SJCRH30 (cell line): Measurements from ENCODE around the gene PRSS50. TPM values are rescaled to one million over a fixed set of nuclear protein-coding genes. Genes with fewer than 3 reads are reported as not detected.
"Not testable (repeated sequence)": the region's sequence is repeated elsewhere in the genome, so short reads cannot be mapped to it uniquely, and the experiment has no call there.

ENCODE experiments used
- DNase-seq, 2 experiments: peaks; one replicate each; pipeline ENCODE4 v3.0.0-alpha.2; 2015 to 2020
- H3K27ac ChIP-seq: fragments of 250-450 bp; sonication (Bioruptor Pico); 2 replicates; pipeline ENCODE4 v1.5.1; 2020; ENCODE audit warnings: mild to moderate bottlenecking, moderate library complexity
- H3K27me3 ChIP-seq: fragments of 250-450 bp; sonication (Bioruptor Pico); 2 replicates; pipeline ENCODE4 v1.5.1; 2020; ENCODE audit warnings: mild to moderate bottlenecking, moderate library complexity
- H3K36me3 ChIP-seq: fragments of 250-450 bp; sonication (Bioruptor Pico); 2 replicates; pipeline ENCODE4 v1.5.1; 2020; ENCODE audit warnings: mild to moderate bottlenecking, moderate library complexity
- H3K4me1 ChIP-seq: fragments of 250-450 bp; sonication (Bioruptor Pico); 2 replicates; pipeline ENCODE4 v1.5.1; 2020; ENCODE audit warnings: mild to moderate bottlenecking, moderate library complexity
- H3K4me3 ChIP-seq: fragments of 250-450 bp; sonication (Bioruptor Pico); 2 replicates; pipeline ENCODE4 v1.5.1; 2020; ENCODE audit warnings: mild to moderate bottlenecking, moderate library complexity
- H3K9me3 ChIP-seq: fragments of 250-450 bp; sonication (Bioruptor Pico); replicated peaks from 2 replicates; pipeline ENCODE4 v1.5.1; 2020; ENCODE audit warnings: mild to moderate bottlenecking, moderate library complexity
- total RNA-seq: library from RNA; depleted of rRNA; stranded (reverse); fragments of >200 nt; shearing (Covaris generic); gene quantifications from 2 replicates; pipeline ENCODE4 v1.2.3, GENCODE V29; 2014

The PRSS50 gene
- total RNA-seq, 1 experiment from 2014 or later: not detected

GRCh38 chr3:46706771-46707582 is 10.7 kb downstream of the PRSS50 start:
- no peak overlapping the region for H3K4me3 ChIP-seq
- no peaks in the 10 kb centered on the region for H3K27me3 ChIP-seq
- no peak for DNase-seq
- no peak overlapping the region for H3K27ac ChIP-seq
- no peaks in the 10 kb centered on the region for H3K4me1 ChIP-seq
- H3K36me3 ChIP-seq: no peaks in the 10 kb centered on the region
- no peaks in the 10 kb centered on the region for H3K9me3 ChIP-seq

GRCh38 chr3:46705751-46706552 is 11.7 kb downstream of the PRSS50 start:
- no peaks in the 10 kb centered on the region for H3K27me3 ChIP-seq
- no peaks in the 10 kb centered on the region for H3K36me3 ChIP-seq
- no peaks in the 10 kb centered on the region for H3K9me3 ChIP-seq
- H3K4me1 ChIP-seq: no peaks in the 10 kb centered on the region
- no peak overlapping the region for H3K27ac ChIP-seq
- H3K4me3 ChIP-seq: no peak overlapping the region
- no peak for DNase-seq

GRCh38 chr3:46705022-46705530 is 12.6 kb downstream of the PRSS50 start:
- H3K4me3 ChIP-seq: no peak overlapping the region
- H3K4me1 ChIP-seq: 0 out of 2 replicates have a peak, but pooled peaks cover 5% of the 10 kb centered on the region

GRCh38 chr3:46704346-46704745 is 13.3 kb downstream of the PRSS50 start:
- H3K27me3 ChIP-seq, H3K4me1 ChIP-seq, H3K9me3 ChIP-seq, DNase-seq, H3K27ac ChIP-seq, H3K36me3 ChIP-seq, H3K4me3 ChIP-seq: not testable (repeated sequence)

More at GRCh38 chr3:46705022-46705530, 12.6 kb downstream of the PRSS50 start:
- Histone ChIP-seq H3K9me3 (no peaks in the 10 kb centered on the region), H3K27ac (no peak overlapping the region), H3K36me3 (no peaks in the 10 kb centered on the region), H3K27me3 (no peaks in the 10 kb centered on the region)
- peak; percentile 54 to 79 for DNase-seq

GRCh38 chr3:46703013-46703520 is 14.6 kb downstream of the PRSS50 start:
- H3K4me3 ChIP-seq: no peak overlapping the region
- H3K36me3 ChIP-seq: no peaks in the 10 kb centered on the region
- H3K9me3 ChIP-seq: no peaks in the 10 kb centered on the region
- no peaks in the 10 kb centered on the region for H3K27me3 ChIP-seq
- no peak for DNase-seq
- 0 out of 2 replicates have a peak, but pooled peaks cover 5% of the 10 kb centered on the region for H3K4me1 ChIP-seq
- no peak overlapping the region for H3K27ac ChIP-seq

- Histone ChIP-seq H3K4me1 (0 out of 2 replicates have a peak, but pooled peaks cover 5% of the 10 kb centered on the region), H3K27me3 (no peaks in the 10 kb centered on the region), H3K36me3 (no peaks in the 10 kb centered on the region), H3K4me3 (no peak overlapping the region), H3K27ac (no peak overlapping the region), H3K9me3 (no peaks in the 10 kb centered on the region)
- peak in 1 of 2 experiments; percentile 17 for DNase-seq
These were observed 15.2 kb downstream of the PRSS50 start for GRCh38 chr3:46702246-46703012.

- H3K9me3 ChIP-seq: no peaks in the 10 kb centered on the region
- H3K27me3 ChIP-seq: no peaks in the 10 kb centered on the region
- DNase-seq: peak; percentile 20 to 28
- H3K36me3 ChIP-seq: no peaks in the 10 kb centered on the region
- H3K27ac ChIP-seq: no peak within 1 kb of the TSS
- H3K4me3 ChIP-seq: peak within 1 kb of the TSS; percentile 49
- 0 out of 2 replicates have a peak, but pooled peaks cover 5% of the 10 kb centered on the region for H3K4me1 ChIP-seq
These were observed 16.3 kb downstream of the PRSS50 start, which contains the start of gene TMIE for GRCh38 chr3:46701181-46701939. TSS of gene TMIE (plus strand) at chr3:46701392. CDS start at chr3:46701488, 96 bp downstream.

- peak; percentile 65 to 71 for DNase-seq
- Histone ChIP-seq H3K27ac (no peak overlapping the region), H3K4me3 (no peak overlapping the region)
These were observed 16.9 kb downstream of the PRSS50 start for GRCh38 chr3:46700772-46701171.

GRCh38 chr3:46699676-46700523 is 17.8 kb downstream of the PRSS50 start:
- Histone ChIP-seq H3K27ac (no peak overlapping the region), H3K9me3 (no peaks in the 10 kb centered on the region), H3K36me3 (no peaks in the 10 kb centered on the region), H3K4me1 (peaks cover 16% of the 10 kb centered on the region), H3K4me3 (no peak overlapping the region), H3K27me3 (no peaks in the 10 kb centered on the region)
- DNase-seq: no peak

More at GRCh38 chr3:46700772-46701171, 16.9 kb downstream of the PRSS50 start:
- H3K27me3 ChIP-seq: no peaks in the 10 kb centered on the region
- no peaks in the 10 kb centered on the region for H3K9me3 ChIP-seq
- H3K36me3 ChIP-seq: no peaks in the 10 kb centered on the region
- H3K4me1 ChIP-seq: peaks cover 9% of the 10 kb centered on the region; the same call in 1 of the 2 replicates

GRCh38 chr3:46695962-46696894 is 21.4 kb downstream of the PRSS50 start:
- peak in 1 of 2 experiments; percentile 26 for DNase-seq
- Histone ChIP-seq H3K4me1 (peaks cover 16% of the 10 kb centered on the region), H3K9me3 (no peaks in the 10 kb centered on the region), H3K27ac (peak overlapping the region; percentile 49; the same call in 1 of the 2 replicates), H3K36me3 (no peaks in the 10 kb centered on the region), H3K27me3 (no peaks in the 10 kb centered on the region), H3K4me3 (no peak overlapping the region)

GRCh38 chr3:46695177-46695961 is 22.3 kb downstream of the PRSS50 start:
- no peaks in the 10 kb centered on the region for H3K27me3 ChIP-seq
- H3K9me3 ChIP-seq: no peaks in the 10 kb centered on the region
- no peaks in the 10 kb centered on the region for H3K36me3 ChIP-seq
- peak; percentile 87 to 91 for DNase-seq
- peak overlapping the region; percentile 49 for H3K27ac ChIP-seq
- peaks cover 11% of the 10 kb centered on the region for H3K4me1 ChIP-seq
- no peak overlapping the region for H3K4me3 ChIP-seq
